GM13977 (cell line): ENCODE measurements around the gene ANKRD44.

Source experiments
- DNase-seq: peaks from one replicate; pipeline ENCODE4 v3.0.0; 2012; ENCODE audit warnings: low spot score
- CTCF ChIP-seq: IDR thresholded peaks from 2 replicates; pipeline ENCODE4 v1.5.1; 2012; ENCODE audit warnings: mild to moderate bottlenecking, control low read depth; ENCODE audit not compliant: insufficient read depth; ENCODE audit errors: extremely low read depth, missing control alignments
- in situ Hi-C: fragments of 300-500 bp; cut with MboI; formaldehyde crosslinking; loops from one replicate; pipeline ENCODE4 v1.12.0; 2022; ENCODE audit warnings: low sequenced_read_pairs, low pct_unique_long_range_greater_than_20kb, mixed read lengths, inconsistent platforms; ENCODE audit not compliant: unreplicated experiment

Gene ANKRD44

GRCh38 chr2:197121756-197122385 lies 188.7 kb downstream of the ANKRD44 start:
- no peak for TF ChIP-seq CTCF
- DNase-seq = no peak
- in situ Hi-C loops = no loop called here

GRCh38 chr2:197121255-197121654 lies 189.3 kb downstream of the ANKRD44 start:
- TF ChIP-seq CTCF = no peak
- in situ Hi-C loops = no loop called here
- no peak for DNase-seq

- in situ Hi-C loops = loop anchor here (10.0 kb wide), 1 partner anchor 58 kb away; no protein-coding TSS in a partner anchor
- DNase-seq = no peak
- no peak for TF ChIP-seq CTCF
These were observed 194.2 kb downstream of the ANKRD44 start for GRCh38 chr2:197116306-197116879.

GRCh38 chr2:197115325-197115724 lies 195.3 kb downstream of the ANKRD44 start:
- no peak for DNase-seq
- TF ChIP-seq CTCF = no peak
- in situ Hi-C loops = loop anchor here (10.0 kb wide), 1 partner anchor 59 kb away; no protein-coding TSS in a partner anchor

- DNase-seq = peak; percentile 48
- TF ChIP-seq CTCF = peak; percentile 61
- in situ Hi-C loops = loop anchor here (10.0 kb wide), 1 partner anchor 62 kb away; no protein-coding TSS in a partner anchor
These were observed 197.3 kb downstream of the ANKRD44 start for GRCh38 chr2:197113275-197113711.

GRCh38 chr2:197109326-197109725 lies 201.3 kb downstream of the ANKRD44 start:
- no peak for DNase-seq
- TF ChIP-seq CTCF = no peak
- in situ Hi-C loops = no loop called here

GRCh38 chr2:197108758-197109157 lies 201.8 kb downstream of the ANKRD44 start:
- no peak for TF ChIP-seq CTCF
- no peak for DNase-seq
- in situ Hi-C loops = no loop called here
